Hepatocyte (in vitro differentiated cells): ENCODE data around the gene CYP2F1. TPM values are rescaled to one million over a fixed set of nuclear protein-coding genes. Genes with fewer than 3 reads are reported as not detected.

Source experiments
- DNase-seq: peaks from one replicate; pipeline ENCODE4 v3.0.0-alpha.2; 2016; ENCODE audit warnings: low spot score
- H2AFZ ChIP-seq: fragments of 200-600 bp; sonication (generic); 2 replicates; pipeline ENCODE4 v1.6.0; 2016; ENCODE audit warnings: antibody characterized with exemption, mild to moderate bottlenecking
- H3K27ac ChIP-seq: fragments of 200-600 bp; sonication (generic); 2 replicates; pipeline ENCODE4 v1.5.1; 2016; ENCODE audit warnings: mild to moderate bottlenecking
- H3K27me3 ChIP-seq: fragments of 200-600 bp; sonication (generic); 2 replicates; pipeline ENCODE4 v1.6.1; 2016
- H3K36me3 ChIP-seq: fragments of 200-600 bp; sonication (generic); replicated peaks from 2 replicates; pipeline ENCODE4 v1.5.1; 2016; ENCODE audit warnings: low read depth; ENCODE audit not compliant: insufficient read depth
- H3K4me1 ChIP-seq: fragments of 200-600 bp; sonication (generic); 2 replicates; pipeline ENCODE4 v1.5.1; 2016; ENCODE audit warnings: mild to moderate bottlenecking, moderate library complexity; ENCODE audit not compliant: insufficient read depth
- H3K4me2 ChIP-seq: fragments of 200-600 bp; sonication (generic); 2 replicates; pipeline ENCODE4 v1.6.0; 2016
- H3K4me3 ChIP-seq: fragments of 200-600 bp; sonication (generic); 2 replicates; pipeline ENCODE4 v1.5.1; 2016; ENCODE audit warnings: mild to moderate bottlenecking
- H3K79me2 ChIP-seq: fragments of 200-600 bp; sonication (generic); 2 replicates; pipeline ENCODE4 v1.6.0; 2017; ENCODE audit warnings: mild to moderate bottlenecking
- H3K9me2 ChIP-seq: fragments of 200-600 bp; sonication (generic); replicated peaks from 2 replicates; pipeline ENCODE4 v1.6.0; 2017; ENCODE audit warnings: mild to moderate bottlenecking; ENCODE audit not compliant: insufficient read depth
- H3K9me3 ChIP-seq: fragments of 200-600 bp; sonication (generic); 2 replicates; pipeline ENCODE4 v1.5.1; 2016; ENCODE audit warnings: low read depth, mild to moderate bottlenecking
- H4K20me1 ChIP-seq: fragments of 200-600 bp; sonication (generic); 2 replicates; pipeline ENCODE4 v1.6.0; 2016; ENCODE audit warnings: mild to moderate bottlenecking; ENCODE audit not compliant: insufficient read depth, poor library complexity, severe bottlenecking
- EZH2 ChIP-seq: fragments of 200-600 bp; sonication (generic); IDR thresholded peaks from 2 replicates; pipeline ENCODE4 v1.6.1; 2016; ENCODE audit warnings: antibody characterized with exemption, mild to moderate bottlenecking, borderline replicate concordance
- EZH2phosphoT487 ChIP-seq: fragments of 200-600 bp; sonication (generic); IDR thresholded peaks from one replicate; pipeline ENCODE4 v1.6.1; 2018; ENCODE audit warnings: antibody characterized with exemption, mild to moderate bottlenecking, low read depth, moderate library complexity; ENCODE audit not compliant: unreplicated experiment, severe bottlenecking
- WGBS: methylation state at CpG from one replicate; pipeline ENCODE4 v1.1.6; 2016; ENCODE audit warnings: low lambda C conversion rate; ENCODE audit errors: missing lambda C conversion rate; 5-methylcytosine and 5-hydroxymethylcytosine counted together
- polyA plus RNA-seq: library from polyadenylated mRNA; unstranded; fragments of >200 nt; fragmentation: Nextera tagmentation; extraction: Ambion mirVana; gene quantifications from 2 replicates; pipeline ENCODE4 v1.2.1, GENCODE V29; 2016
- total RNA-seq: library from RNA; depleted of rRNA; stranded (reverse); fragments of >200 nt; gene quantifications from 2 replicates; pipeline ENCODE4 v1.2.3, GENCODE V29; 2014
- TF ChIP-seq, protein P1 (sequence below): fragments of 200-600 bp; sonication (generic); IDR thresholded peaks from 2 replicates; pipeline ENCODE4 v1.5.1; 2016; ENCODE audit warnings: antibody characterized with exemption, mild to moderate bottlenecking; ENCODE audit not compliant: poor library complexity

CYP2F1 gene
- total and polyA plus RNA-seq, 2 experiments from 2014 or later: not detected

GRCh38 chr19:41085748-41086415, 28.4 kb upstream of the CYP2F1 start:
- Histone ChIP-seq H3K27ac (no peak overlapping the region), H2AFZ (no peak overlapping the region)
- WGBS: 70% methylated on average over 1 of the region's 1 CpG

GRCh38 chr19:41088151-41088550, 26.1 kb upstream of the CYP2F1 start, which contains the start of gene CYP2A13:
Gene CYP2A13 (plus strand): TSS chr19:41088451. CDS start chr19:41088472, 21 bp downstream.
- no peak within 1 kb of the TSS for H3K4me2 ChIP-seq
- peaks cover 43% of the 10 kb centered on the region for H3K27me3 ChIP-seq
- H3K36me3 ChIP-seq: no peaks in the 10 kb centered on the region
- no peak within 1 kb of the TSS for H3K4me3 ChIP-seq
- TF ChIP-seq EZH2: no peak
- TF ChIP-seq EZH2phosphoT487: no peak
- TF ChIP-seq, protein P1, sequence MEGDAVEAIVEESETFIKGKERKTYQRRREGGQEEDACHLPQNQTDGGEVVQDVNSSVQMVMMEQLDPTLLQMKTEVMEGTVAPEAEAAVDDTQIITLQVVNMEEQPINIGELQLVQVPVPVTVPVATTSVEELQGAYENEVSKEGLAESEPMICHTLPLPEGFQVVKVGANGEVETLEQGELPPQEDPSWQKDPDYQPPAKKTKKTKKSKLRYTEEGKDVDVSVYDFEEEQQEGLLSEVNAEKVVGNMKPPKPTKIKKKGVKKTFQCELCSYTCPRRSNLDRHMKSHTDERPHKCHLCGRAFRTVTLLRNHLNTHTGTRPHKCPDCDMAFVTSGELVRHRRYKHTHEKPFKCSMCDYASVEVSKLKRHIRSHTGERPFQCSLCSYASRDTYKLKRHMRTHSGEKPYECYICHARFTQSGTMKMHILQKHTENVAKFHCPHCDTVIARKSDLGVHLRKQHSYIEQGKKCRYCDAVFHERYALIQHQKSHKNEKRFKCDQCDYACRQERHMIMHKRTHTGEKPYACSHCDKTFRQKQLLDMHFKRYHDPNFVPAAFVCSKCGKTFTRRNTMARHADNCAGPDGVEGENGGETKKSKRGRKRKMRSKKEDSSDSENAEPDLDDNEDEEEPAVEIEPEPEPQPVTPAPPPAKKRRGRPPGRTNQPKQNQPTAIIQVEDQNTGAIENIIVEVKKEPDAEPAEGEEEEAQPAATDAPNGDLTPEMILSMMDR: no peak
- H3K4me1 ChIP-seq: no peaks in the 10 kb centered on the region
- DNase-seq: no peak
- H3K79me2 ChIP-seq: no peaks in the 10 kb centered on the region
- no peak within 1 kb of the TSS for H2AFZ ChIP-seq
- 92% methylated on average over 2 of the region's 2 CpGs for WGBS
- no peak within 1 kb of the TSS for H3K27ac ChIP-seq
- no peaks in the 10 kb centered on the region for H3K9me2 ChIP-seq
- no peaks in the 10 kb centered on the region for H4K20me1 ChIP-seq
- no peaks in the 10 kb centered on the region for H3K9me3 ChIP-seq

More at GRCh38 chr19:41085748-41086415, 28.4 kb upstream of the CYP2F1 start:
- Histone ChIP-seq H3K9me2 (no peaks in the 10 kb centered on the region), H3K9me3 (no peaks in the 10 kb centered on the region), H3K79me2 (no peaks in the 10 kb centered on the region), H3K4me2 (no peak overlapping the region), H3K4me3 (no peak overlapping the region), H3K27me3 (peaks cover 34% of the 10 kb centered on the region), H4K20me1 (no peaks in the 10 kb centered on the region), H3K36me3 (no peaks in the 10 kb centered on the region), H3K4me1 (no peaks in the 10 kb centered on the region)
- no peak for DNase-seq
- TF ChIP-seq, protein P1: no peak
- no peak for TF ChIP-seq EZH2
- TF ChIP-seq EZH2phosphoT487: no peak

GRCh38 chr19:41089959-41090358, 24.3 kb upstream of the CYP2F1 start:
- TF ChIP-seq, protein P1: no peak
- TF ChIP-seq EZH2phosphoT487 (no peak), EZH2 (peak; percentile 40)

More at GRCh38 chr19:41089959-41090358, 24.3 kb upstream of the CYP2F1 start:
- Histone ChIP-seq H3K4me1 (no peaks in the 10 kb centered on the region), H3K9me2 (no peaks in the 10 kb centered on the region), H4K20me1 (no peaks in the 10 kb centered on the region), H3K4me3 (no peak overlapping the region), H2AFZ (no peak overlapping the region), H3K27ac (no peak overlapping the region), H3K9me3 (no peaks in the 10 kb centered on the region), H3K79me2 (no peaks in the 10 kb centered on the region), H3K36me3 (no peaks in the 10 kb centered on the region), H3K27me3 (peaks cover 43% of the 10 kb centered on the region), H3K4me2 (peak overlapping the region; percentile 68)
- no peak for DNase-seq
- WGBS: 4% methylated on average over 16 of the region's 32 CpGs
